ENCODE results near the gene UROC1. TPM values are rescaled to one million over a fixed set of nuclear protein-coding genes. Genes with fewer than 3 reads are reported as not detected.

UROC1 gene
- total and polyA plus RNA-seq, 8 donors = 0.08 to 0.24 (median 0.13) TPM; not detected in 3

GRCh38 chr3:126496894-126497850, 20.4 kb downstream of the UROC1 start:
- intact Hi-C loops (cut with DNase I) = no loop called here
- Histone ChIP-seq H3K4me3 (no peak overlapping the region), H3K9me3 (no peaks in the 10 kb centered on the region), H3K27ac (no peak overlapping the region), H3K4me1 (peaks cover 0 to 4% of the 10 kb centered on the region in 2 donors), H3K27me3 (no peaks in the 10 kb centered on the region), H3K36me3 (no peaks in the 10 kb centered on the region)
- DNase-seq (peak in 1 of 4 donors; percentile 72), ATAC-seq (no peak)
- TF ChIP-seq, protein P1, sequence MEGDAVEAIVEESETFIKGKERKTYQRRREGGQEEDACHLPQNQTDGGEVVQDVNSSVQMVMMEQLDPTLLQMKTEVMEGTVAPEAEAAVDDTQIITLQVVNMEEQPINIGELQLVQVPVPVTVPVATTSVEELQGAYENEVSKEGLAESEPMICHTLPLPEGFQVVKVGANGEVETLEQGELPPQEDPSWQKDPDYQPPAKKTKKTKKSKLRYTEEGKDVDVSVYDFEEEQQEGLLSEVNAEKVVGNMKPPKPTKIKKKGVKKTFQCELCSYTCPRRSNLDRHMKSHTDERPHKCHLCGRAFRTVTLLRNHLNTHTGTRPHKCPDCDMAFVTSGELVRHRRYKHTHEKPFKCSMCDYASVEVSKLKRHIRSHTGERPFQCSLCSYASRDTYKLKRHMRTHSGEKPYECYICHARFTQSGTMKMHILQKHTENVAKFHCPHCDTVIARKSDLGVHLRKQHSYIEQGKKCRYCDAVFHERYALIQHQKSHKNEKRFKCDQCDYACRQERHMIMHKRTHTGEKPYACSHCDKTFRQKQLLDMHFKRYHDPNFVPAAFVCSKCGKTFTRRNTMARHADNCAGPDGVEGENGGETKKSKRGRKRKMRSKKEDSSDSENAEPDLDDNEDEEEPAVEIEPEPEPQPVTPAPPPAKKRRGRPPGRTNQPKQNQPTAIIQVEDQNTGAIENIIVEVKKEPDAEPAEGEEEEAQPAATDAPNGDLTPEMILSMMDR (IDR thresholded peaks at IDR 0.05) = no peak

DNA sequence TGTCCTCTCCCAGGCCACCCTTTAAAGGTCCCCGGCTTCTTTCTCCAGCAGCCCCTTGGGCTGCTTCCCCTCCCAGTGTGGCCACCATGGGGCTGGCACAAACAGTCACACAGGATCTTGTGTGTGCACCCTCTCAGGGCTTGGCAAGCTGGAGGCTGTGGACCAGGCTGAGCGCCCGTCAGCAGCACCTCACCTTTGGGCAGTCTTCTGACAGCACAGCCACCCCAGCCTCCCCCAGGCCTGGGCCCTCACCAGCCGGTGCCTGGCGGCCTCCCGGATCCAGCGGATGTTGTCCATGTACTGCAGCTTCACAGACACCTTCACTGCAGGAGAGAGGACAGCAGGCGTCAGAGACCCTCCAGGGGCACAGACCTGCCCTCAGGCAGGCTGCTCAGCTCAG, 21.8 kb downstream of the UROC1 start:
- no peaks in the 10 kb centered on the region for H3K36me3 ChIP-seq
- no peaks in the 10 kb centered on the region for H3K9me3 ChIP-seq
- no peaks in the 10 kb centered on the region for H3K27me3 ChIP-seq
- intact Hi-C loops (cut with DNase I) = no loop called here
- ATAC-seq (no peak), DNase-seq (peak in 1 of 4 donors; percentile 65)
- H3K4me1 ChIP-seq = peaks cover 0 to 11% of the 10 kb centered on the region in 2 donors
- no peak overlapping the region for H3K4me3 ChIP-seq
- H3K27ac ChIP-seq = no peak overlapping the region
- TF ChIP-seq, protein P1 (IDR thresholded peaks at IDR 0.05) = no peak

- DNase-seq (peak in 1 of 4 donors; percentile 26), ATAC-seq (no peak)
- Histone ChIP-seq H3K9me3 (no peaks in the 10 kb centered on the region), H3K27me3 (no peaks in the 10 kb centered on the region), H3K4me3 (no peak overlapping the region), H3K27ac (no peak overlapping the region), H3K36me3 (no peaks in the 10 kb centered on the region), H3K4me1 (peaks cover 0 to 12% of the 10 kb centered on the region in 2 donors)
- TF ChIP-seq, protein P1 (IDR thresholded peaks at IDR 0.05) = no peak
- intact Hi-C loops (cut with DNase I) = no loop called here
Observed at GRCh38 chr3:126494970-126495230, 22.7 kb downstream of the UROC1 start.

DNA sequence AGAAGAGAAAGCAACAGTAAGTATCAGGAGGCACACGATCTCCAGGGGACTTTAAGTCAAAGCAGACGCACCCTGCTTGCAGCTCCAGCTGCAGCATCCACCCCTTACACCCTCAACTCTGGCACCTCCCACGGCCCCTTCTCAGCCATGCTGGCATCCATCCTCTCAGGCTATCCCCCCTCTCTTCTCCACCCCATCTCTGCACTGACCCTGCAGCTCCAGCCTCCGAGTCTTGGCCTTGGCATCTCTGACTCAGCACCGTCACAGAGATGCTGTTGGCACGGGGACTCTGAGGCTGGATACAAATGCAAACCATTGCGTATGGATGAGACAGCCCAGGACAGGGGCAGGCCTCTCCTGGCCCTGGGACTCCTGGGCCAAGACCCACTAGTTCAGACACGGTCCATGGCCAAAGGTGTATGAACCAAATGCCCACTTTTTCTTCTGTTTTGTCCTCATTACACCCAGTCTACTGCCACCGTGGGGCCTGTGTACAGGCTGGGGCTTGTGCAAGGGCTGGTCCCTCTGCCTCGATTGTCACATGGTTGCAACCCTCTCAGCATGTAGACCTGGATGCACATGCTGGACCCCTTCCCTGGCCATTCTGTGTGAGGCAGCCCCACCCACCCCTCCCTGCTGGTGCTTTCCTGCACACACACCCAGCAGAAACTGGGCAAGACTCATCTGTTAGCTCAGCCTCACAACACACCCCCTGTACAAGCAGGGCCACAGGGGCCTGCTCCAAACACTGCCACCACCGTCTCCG, 23.2 kb downstream of the UROC1 start:
- Histone ChIP-seq H3K4me3 (no peak overlapping the region), H3K27me3 (no peaks in the 10 kb centered on the region), H3K36me3 (no peaks in the 10 kb centered on the region), H3K9me3 (no peaks in the 10 kb centered on the region), H3K27ac (no peak overlapping the region), H3K4me1 (peaks cover 0 to 12% of the 10 kb centered on the region in 2 donors)
- TF ChIP-seq, protein P1 (IDR thresholded peaks at IDR 0.05) = no peak
- DNase-seq = peak in 1 of 4 donors; percentile 34
- intact Hi-C loops (cut with DNase I) = no loop called here
- ATAC-seq = no peak

DNA sequence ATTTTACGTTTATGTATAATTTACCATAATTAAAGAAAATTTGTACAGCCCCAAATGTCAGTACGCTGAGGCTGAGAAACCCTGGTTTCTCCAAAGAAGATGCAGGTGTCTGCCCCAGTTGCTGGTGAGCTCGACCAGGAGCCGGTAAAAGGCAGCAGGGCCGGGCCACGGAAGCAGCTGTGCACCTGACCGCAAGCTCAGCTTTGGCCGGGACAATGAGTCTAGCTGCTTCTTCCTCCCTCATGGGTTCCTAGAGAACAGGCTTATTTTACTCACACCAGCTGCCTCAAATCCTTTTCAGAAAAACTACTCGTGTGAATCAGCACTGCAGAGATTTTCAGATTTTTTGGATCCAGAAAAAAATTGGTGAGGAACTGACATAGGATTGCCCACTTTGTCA, 23.8 kb downstream of the UROC1 start:
- Histone ChIP-seq H3K9me3 (no peaks in the 10 kb centered on the region), H3K36me3 (no peaks in the 10 kb centered on the region), H3K4me3 (no peak overlapping the region), H3K4me1 (peaks cover 0 to 12% of the 10 kb centered on the region in 2 donors), H3K27ac (no peak overlapping the region), H3K27me3 (no peaks in the 10 kb centered on the region)
- TF ChIP-seq, protein P1 (IDR thresholded peaks at IDR 0.05) = no peak
- DNase-seq (peak in 1 of 4 donors; percentile 58), ATAC-seq (no peak)
- intact Hi-C loops (cut with DNase I) = no loop called here
